Memory B cell (primary cell): ENCODE data around the gene MLKL.
"Not testable (repeated sequence)": the region's sequence is repeated elsewhere in the genome, so short reads cannot be mapped to it uniquely, and the experiment has no call there.

Experiments used
- ATAC-seq: fragments of 150-1000 bp; cut with Tn5 transposase; 2 replicates; pipeline ENCODE4 v1.10.0; 2021; ENCODE audit warnings: low read depth, mild to moderate bottlenecking, moderate library complexity
- DNase-seq, 2 donors: peaks; one replicate each; pipeline ENCODE4 v3.0.0; 2022; ENCODE audit warnings: low spot score in 2 of 2
- H3K27ac Mint-ChIP-seq: one replicate; pipeline ENCODE4 v1.8.0; 2022; ENCODE audit warnings: mild to moderate bottlenecking, moderate library complexity, mixed read lengths
- H3K27me3 Mint-ChIP-seq: one replicate; pipeline ENCODE4 v1.8.0; 2022; ENCODE audit warnings: mixed read lengths
- H3K36me3 Mint-ChIP-seq: one replicate; pipeline ENCODE4 v1.8.0; 2022; ENCODE audit warnings: mild to moderate bottlenecking, mixed read lengths
- H3K4me1 Mint-ChIP-seq: one replicate; pipeline ENCODE4 v1.8.0; 2022; ENCODE audit warnings: mixed read lengths
- H3K4me3 Mint-ChIP-seq: one replicate; pipeline ENCODE4 v1.8.0; 2022; ENCODE audit warnings: mild to moderate bottlenecking, moderate library complexity, mixed read lengths
- H3K9me3 Mint-ChIP-seq: one replicate; pipeline ENCODE4 v1.8.0; 2022; ENCODE audit warnings: mixed read lengths

MLKL gene

DNA sequence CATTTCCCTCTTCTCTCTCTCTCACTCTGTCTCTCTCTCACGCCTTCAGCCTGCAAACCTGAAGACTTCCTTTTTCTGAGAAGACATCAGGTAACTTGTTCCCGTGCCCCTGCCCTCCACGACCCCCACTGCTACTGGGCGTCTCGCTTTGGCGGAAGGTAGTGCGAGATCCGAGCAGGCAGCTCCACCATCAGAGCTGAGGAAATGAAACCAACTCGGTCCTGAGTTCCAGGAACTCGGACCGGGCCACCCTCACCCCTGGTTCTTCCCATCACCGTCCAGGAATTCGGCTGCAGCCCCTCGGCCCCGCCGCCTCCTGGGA, 585 bp downstream of the MLKL start:
- Mint-ChIP-seq H3K4me3 (peak overlapping the region; percentile 92), H3K4me1 (peaks cover 35% of the 10 kb centered on the region), H3K27ac (peak overlapping the region; percentile 91), H3K9me3 (no peaks in the 10 kb centered on the region), H3K36me3 (no peaks in the 10 kb centered on the region), H3K27me3 (no peaks in the 10 kb centered on the region)
- ATAC-seq (peak; percentile 33), DNase-seq (peak; percentile 22 to 23)

DNA sequence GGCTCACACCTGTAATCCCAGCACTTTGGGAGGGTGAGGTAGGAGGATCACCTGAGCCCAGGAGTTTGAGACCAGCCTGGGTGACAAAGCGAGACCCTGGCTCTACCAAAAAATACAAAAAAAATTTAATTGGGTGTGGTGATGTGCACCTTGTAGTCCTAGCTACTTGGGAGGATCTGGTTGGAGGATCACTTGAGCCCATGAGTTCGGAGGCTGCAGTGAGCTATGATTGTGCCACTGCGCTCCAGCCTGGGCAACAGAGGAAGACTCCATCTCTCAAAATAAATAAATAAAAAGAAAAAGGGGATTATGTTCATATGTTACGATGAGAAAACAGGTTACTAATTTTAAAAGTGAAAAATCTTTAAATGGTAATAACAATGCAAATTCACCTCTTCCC, 996 bp downstream of the MLKL start:
- ATAC-seq: no peak
- peak overlapping the region; percentile 77 for H3K4me3 Mint-ChIP-seq
- peaks cover 35% of the 10 kb centered on the region for H3K4me1 Mint-ChIP-seq
- H3K36me3 Mint-ChIP-seq: no peaks in the 10 kb centered on the region
- H3K9me3 Mint-ChIP-seq: no peaks in the 10 kb centered on the region
- H3K27me3 Mint-ChIP-seq: no peaks in the 10 kb centered on the region
- H3K27ac Mint-ChIP-seq: peak overlapping the region; percentile 91
- DNase-seq: no peak

DNA sequence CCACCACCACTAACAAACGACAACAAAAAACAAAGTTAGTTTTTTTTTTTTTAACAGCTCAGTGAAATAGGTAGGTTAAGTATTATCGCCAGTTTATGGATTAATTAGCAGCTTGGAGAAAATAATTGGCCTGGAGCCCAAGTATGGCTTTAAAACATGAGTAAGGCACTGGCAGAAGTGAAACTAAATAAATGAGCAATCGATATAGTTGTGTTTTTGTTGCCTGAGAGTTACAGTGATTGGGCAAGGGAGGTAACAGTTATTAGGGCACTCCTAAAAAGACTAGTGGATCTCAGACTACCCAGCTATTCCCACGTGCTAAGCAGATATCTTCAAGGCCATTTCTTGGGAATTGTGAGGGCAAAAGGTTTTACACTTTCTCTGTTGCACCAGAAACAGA, 2.4 kb downstream of the MLKL start:
- Mint-ChIP-seq H3K36me3 (peaks cover 2% of the 10 kb centered on the region), H3K27ac (peak overlapping the region; percentile 67), H3K27me3 (no peaks in the 10 kb centered on the region), H3K4me3 (peak overlapping the region; percentile 77), H3K4me1 (peaks cover 35% of the 10 kb centered on the region), H3K9me3 (no peaks in the 10 kb centered on the region)
- no peak for DNase-seq
- no peak for ATAC-seq

DNA sequence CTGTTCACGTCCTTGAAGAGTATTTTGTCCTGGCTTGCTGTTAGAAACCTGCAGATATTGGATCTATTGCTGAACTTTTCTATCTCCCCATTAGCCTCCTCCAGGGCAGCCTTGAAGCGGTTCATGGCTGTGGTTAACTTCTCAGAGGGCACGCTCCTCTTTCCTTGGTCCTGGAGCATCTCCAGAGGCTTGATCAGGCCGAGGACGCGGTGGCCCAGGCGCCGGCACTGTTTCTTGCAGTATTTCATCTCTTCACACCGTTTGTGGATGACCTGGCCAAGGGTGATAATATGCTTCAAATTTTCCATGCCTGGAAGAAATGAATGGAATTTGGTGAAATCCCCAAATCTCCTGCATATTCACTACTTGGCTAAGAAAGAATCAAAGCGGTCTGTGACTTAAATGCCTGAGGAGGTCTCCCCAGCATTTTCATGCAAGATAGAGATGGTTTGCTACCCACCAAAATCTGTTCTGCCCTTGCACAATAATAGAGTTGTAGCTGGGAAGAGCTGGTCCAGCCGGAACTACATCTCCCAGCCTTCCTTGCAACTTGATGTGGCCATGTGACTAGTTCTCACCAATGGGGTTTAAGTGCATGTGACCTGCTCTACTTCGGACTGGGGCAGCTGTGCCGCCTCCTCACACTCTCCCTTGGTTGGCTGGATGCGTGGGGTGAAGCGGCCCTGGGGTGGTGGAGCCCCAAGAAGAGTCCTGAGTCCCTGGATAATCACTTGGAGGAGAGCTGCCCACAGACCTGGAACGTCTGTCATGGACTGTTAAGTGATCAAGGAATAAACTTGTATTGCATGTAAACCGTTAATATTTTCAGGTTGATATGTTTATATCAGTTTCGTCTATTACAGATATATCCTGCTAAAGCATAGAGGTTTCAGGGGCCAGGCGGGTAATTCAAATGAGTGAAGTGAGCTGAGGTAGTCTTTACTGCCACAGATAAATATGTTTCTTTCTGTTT, 4.9 kb downstream of the MLKL start:
- H3K27me3 Mint-ChIP-seq: no peaks in the 10 kb centered on the region
- peak; percentile 85 for ATAC-seq
- H3K27ac Mint-ChIP-seq: peak overlapping the region; percentile 81
- H3K4me1 Mint-ChIP-seq: peaks cover 25% of the 10 kb centered on the region
- peak overlapping the region; percentile 89 for H3K4me3 Mint-ChIP-seq
- peak; percentile 59 for DNase-seq
- H3K9me3 Mint-ChIP-seq: no peaks in the 10 kb centered on the region
- peaks cover 13% of the 10 kb centered on the region for H3K36me3 Mint-ChIP-seq

DNA sequence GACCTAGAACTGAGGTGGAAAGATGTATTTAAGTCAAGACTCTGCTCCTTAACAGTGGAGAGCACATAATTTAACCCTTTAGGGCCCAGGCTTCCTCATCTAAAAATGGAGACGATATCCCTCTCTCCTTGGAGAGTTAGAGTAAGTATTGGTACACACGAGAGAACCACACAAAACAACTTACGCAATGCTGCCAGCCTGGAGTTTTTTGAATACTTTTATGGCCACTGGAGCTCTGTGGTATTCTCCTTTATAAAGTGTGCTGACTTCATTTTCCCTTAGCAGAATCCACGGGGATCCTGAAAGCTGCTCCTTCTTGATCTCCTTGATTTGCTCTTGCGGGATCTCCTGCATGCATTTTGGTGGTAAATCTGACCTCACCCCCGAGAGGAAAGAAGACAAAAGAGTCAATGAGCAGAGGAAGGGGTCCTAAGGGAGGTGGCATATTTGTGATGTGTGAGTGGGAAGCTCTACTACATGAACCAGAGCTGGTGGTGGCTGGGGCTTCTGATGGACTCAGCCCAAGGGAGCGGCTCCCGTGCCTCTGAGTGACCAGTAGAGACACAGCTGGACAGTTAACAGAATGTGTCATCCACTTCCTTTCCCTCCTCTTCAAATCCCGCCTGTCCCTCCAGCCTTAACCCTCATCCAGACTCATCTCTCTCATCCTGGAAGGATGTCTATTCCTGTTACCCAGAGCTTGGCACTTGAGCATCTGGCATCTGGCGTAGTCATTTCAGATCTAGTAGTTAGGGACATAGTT, 9.4 kb downstream of the MLKL start:
- peak overlapping the region; percentile 22 for H3K27ac Mint-ChIP-seq

DNA sequence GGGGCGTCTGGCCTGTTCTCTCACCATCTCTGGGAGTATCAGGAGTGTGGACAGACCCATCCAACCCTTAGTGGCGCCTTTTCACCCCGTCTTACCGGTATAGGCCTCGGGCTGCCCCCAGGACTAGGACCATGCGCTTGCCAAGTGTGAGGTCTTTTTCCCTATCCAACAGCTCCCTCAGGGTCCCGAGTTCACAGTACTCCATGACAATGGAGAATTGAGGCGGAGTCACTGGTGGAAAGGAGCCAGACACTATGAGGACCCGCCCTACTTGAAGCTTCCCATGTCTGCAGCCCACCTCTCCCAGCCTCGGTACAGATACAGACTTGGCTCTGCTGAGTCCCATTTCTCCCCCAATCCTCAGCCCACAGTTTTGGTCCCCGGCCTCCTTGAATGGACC, 18.1 kb downstream of the MLKL start:
- DNase-seq (no peak), ATAC-seq (no peak)
- Mint-ChIP-seq H3K4me3 (no peak overlapping the region), H3K36me3 (peaks cover 26% of the 10 kb centered on the region), H3K27ac (no peak overlapping the region), H3K9me3 (no peaks in the 10 kb centered on the region), H3K4me1 (peaks cover 5% of the 10 kb centered on the region), H3K27me3 (no peaks in the 10 kb centered on the region)

More for the DNA sequence above, 9.4 kb downstream of the MLKL start:
- ATAC-seq: no peak
- H3K27me3 Mint-ChIP-seq: no peaks in the 10 kb centered on the region
- no peaks in the 10 kb centered on the region for H3K9me3 Mint-ChIP-seq
- DNase-seq: no peak
- H3K36me3 Mint-ChIP-seq: peaks cover 30% of the 10 kb centered on the region
- H3K4me1 Mint-ChIP-seq: peaks cover 7% of the 10 kb centered on the region
- no peak overlapping the region for H3K4me3 Mint-ChIP-seq

DNA sequence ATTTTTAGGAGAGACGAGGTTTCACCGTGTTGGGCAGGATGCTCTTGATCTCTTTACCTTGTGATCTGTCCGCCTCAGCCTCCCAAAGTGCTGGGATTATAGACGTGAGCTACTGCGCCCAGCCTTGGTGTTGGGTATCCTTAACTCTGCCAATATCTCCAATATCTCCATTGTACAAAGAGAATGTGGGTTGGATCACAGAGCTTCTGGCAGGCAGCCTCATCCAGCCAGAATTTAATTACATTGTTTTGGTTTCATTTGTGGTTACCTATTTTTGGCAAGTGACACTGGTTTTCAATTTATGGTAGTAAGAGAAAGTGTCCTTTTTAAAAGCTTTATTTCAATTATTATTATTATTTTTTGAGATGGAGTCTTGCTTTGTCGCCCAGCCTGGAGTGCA, 20.0 kb downstream of the MLKL start:
- Mint-ChIP-seq H3K4me1 (peaks cover 5% of the 10 kb centered on the region), H3K27me3 (no peaks in the 10 kb centered on the region), H3K4me3 (no peak overlapping the region), H3K36me3 (peaks cover 26% of the 10 kb centered on the region), H3K9me3 (no peaks in the 10 kb centered on the region), H3K27ac (no peak overlapping the region)
- ATAC-seq: no peak
- DNase-seq: no peak

DNA sequence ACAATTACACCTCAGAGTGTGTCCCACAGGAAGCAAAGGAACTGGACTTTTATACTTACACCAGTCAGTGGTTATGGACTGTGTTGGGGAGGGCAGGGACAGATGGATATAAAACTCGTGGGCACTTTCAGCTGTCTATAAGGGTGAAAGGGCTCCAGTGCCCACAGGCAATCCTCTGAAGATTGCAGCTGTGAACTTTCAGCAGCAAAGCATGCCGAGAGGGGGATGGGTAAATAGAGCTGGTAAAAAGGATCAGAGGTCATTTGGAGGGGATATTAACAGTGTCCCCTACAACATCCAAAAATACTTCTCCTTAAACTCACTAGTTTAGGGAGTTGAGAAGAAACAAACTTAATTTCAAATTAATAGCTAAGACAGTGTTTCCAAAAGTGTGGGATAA, 20.7 kb downstream of the MLKL start:
- ATAC-seq (no peak), DNase-seq (no peak)
- H3K4me3 Mint-ChIP-seq: no peak overlapping the region
- no peaks in the 10 kb centered on the region for H3K9me3 Mint-ChIP-seq
- H3K27ac Mint-ChIP-seq: no peak overlapping the region
- H3K27me3 Mint-ChIP-seq: no peaks in the 10 kb centered on the region
- H3K36me3 Mint-ChIP-seq: peaks cover 28% of the 10 kb centered on the region
- H3K4me1 Mint-ChIP-seq: peaks cover 5% of the 10 kb centered on the region

DNA sequence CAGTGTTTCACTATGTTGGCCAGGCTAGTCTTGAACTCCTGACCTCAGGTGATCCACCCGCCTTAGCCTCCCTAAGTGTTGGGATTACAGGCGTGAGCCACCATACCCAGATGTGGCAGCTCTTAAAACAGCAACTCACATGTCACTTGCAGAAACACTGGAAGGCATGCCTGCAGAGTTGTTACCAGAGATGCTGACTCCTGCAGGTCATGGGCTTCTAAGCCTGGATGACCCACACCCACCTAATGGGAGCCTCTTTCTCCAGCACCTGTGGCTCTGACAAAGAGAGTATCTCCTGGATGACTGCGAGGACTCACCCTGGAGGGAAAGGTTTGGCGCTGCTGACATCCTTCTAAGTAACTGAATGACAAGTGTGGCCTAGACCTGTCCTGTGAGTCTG, 22.8 kb downstream of the MLKL start:
- DNase-seq (no peak), ATAC-seq (no peak)
- no peak overlapping the region for H3K4me3 Mint-ChIP-seq
- H3K36me3 Mint-ChIP-seq: peaks cover 30% of the 10 kb centered on the region
- H3K27ac Mint-ChIP-seq: no peak overlapping the region
- no peaks in the 10 kb centered on the region for H3K9me3 Mint-ChIP-seq
- no peaks in the 10 kb centered on the region for H3K27me3 Mint-ChIP-seq
- no peaks in the 10 kb centered on the region for H3K4me1 Mint-ChIP-seq

DNA sequence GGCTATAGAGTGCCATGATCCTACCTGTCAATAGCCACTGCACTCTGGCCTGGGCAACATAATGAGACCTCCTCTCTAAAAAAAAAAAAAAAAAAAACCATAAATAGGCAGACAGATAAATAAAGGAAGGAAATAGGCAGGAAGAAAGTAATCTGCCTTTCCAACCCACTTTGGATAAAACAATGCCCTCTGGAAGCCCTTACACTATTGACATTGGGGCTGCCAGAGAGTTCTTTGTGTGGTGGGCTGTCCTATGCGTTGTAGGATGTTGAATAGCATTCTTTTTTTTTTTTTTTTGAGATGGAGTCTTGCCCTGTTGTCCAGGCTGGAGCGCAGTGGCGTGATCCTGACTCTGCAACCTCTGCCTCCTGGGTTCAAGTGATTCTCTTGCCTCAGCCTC, 26.8 kb downstream of the MLKL start:
- Mint-ChIP-seq H3K27me3 (no peaks in the 10 kb centered on the region), H3K9me3 (no peaks in the 10 kb centered on the region), H3K4me1 (no peaks in the 10 kb centered on the region), H3K36me3 (peaks cover 25% of the 10 kb centered on the region), H3K27ac (peak overlapping the region; percentile 19), H3K4me3 (no peak overlapping the region)
- DNase-seq (no peak), ATAC-seq (no peak)

DNA sequence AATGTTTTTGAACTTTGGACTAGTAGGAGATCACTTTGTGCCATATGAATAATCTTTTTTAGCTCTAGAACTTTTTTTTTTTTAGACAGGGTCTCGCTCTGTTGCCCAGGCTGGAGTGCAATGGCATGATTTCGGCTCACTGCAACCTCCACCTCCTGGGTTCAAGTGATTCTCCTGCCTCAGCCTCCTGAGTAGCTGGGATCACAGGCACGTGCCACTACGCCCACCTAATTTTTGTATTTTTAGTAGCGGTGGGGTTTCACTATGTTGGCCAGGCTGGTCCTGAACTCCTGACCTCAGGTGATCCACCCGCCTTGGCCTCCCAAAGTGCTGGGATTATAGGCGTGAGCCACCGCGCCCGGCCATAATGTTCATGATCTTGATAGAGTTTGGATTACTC, 31.8 kb downstream of the MLKL start:
- H3K9me3 Mint-ChIP-seq, H3K27me3 Mint-ChIP-seq, H3K27ac Mint-ChIP-seq, DNase-seq, ATAC-seq, H3K4me3 Mint-ChIP-seq, H3K4me1 Mint-ChIP-seq: not testable (repeated sequence)
- H3K36me3 Mint-ChIP-seq: peaks cover 12% of the 10 kb centered on the region

DNA sequence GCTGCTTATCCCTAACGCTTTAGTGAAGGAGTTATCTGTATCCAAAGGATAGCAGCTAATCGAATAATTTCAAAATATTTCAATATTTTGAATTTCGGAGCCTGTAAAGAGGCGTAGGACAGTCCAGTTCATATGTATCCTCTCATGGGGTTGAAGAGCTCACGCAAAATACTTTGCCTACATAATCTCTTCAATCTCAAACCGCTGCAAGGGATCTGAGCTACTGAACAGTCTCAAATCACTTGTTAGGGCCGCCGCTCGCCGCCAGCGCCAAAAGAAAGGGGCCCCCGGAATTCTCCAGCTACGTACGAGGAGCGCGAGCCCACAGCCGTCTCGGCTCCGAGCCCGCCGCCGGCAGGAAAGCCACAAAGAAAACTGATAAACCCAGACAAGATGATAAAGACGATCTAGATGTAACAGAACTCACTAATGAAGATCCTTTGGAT, 33.4 kb downstream of the MLKL start:
- H3K27ac Mint-ChIP-seq: peak overlapping the region; percentile 81
- no peaks in the 10 kb centered on the region for H3K27me3 Mint-ChIP-seq
- H3K4me1 Mint-ChIP-seq: peaks cover 16% of the 10 kb centered on the region
- H3K36me3 Mint-ChIP-seq: peaks cover 14% of the 10 kb centered on the region
- DNase-seq (peak in 1 of 2 donors; percentile 20), ATAC-seq (no peak)
- H3K4me3 Mint-ChIP-seq: peak overlapping the region; percentile 86
- no peaks in the 10 kb centered on the region for H3K9me3 Mint-ChIP-seq

DNA sequence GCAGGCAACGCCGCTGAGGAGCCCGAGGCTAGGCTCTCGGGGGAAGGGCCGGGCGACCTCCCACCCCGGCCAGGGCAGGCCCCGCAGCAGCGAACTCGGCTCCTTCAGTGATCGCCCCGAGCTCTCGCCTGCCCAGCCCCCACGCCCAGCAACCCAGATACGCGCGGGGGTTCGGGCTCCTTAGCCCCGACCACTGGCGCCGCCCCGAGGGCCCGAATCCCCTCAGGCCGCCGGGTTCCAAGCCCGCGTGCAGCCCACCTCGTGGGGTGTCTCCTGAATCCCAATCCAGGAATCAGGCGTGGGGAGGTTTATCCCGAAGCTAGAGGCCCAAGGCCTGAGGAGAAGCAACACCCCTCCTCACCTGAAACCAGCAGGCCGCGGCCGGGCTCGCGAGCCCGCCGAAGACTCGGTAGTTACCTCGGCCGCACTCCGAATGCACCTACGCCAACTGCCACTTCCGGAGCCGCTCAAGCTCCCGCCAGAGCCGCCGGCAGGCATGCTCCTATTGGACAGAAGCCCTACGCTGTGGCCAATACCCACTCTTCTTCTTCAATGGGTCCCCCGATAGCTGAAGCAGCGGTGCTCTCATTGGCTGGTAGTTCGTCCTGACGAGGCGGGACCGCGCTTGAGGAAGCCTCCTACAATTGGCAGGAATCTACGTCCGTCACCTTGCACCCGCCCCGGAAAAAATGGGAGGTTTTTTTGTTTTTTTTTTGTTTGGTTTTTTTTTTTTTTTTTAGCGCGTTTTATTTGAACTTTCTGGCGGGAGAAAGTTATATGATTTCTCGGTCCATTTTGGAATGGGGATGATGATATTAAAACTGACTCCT, 34.0 kb downstream of the MLKL start, which contains the start of gene RFWD3:
RFWD3 (minus strand) TSS at position 453 of the 830 bp plus-strand sequence. CDS start 5,428 bp downstream, outside the sequence.
- H3K9me3 Mint-ChIP-seq: no peaks in the 10 kb centered on the region
- peak; percentile 86 to 95 for DNase-seq
- no peaks in the 10 kb centered on the region for H3K27me3 Mint-ChIP-seq
- peak within 1 kb of the TSS; percentile 81 for H3K27ac Mint-ChIP-seq
- peaks cover 10% of the 10 kb centered on the region for H3K36me3 Mint-ChIP-seq
- H3K4me1 Mint-ChIP-seq: peaks cover 19% of the 10 kb centered on the region
- H3K4me3 Mint-ChIP-seq: peak within 1 kb of the TSS; percentile 86
- ATAC-seq: peak; percentile 99
